ENCODE measurements around the gene AMER3. TPM values are rescaled to one million over a fixed set of nuclear protein-coding genes. Genes with fewer than 3 reads are reported as not detected.

Gene AMER3
- polyA plus RNA-seq, 1 donor from 2014 or later = 19.2 TPM

DNA sequence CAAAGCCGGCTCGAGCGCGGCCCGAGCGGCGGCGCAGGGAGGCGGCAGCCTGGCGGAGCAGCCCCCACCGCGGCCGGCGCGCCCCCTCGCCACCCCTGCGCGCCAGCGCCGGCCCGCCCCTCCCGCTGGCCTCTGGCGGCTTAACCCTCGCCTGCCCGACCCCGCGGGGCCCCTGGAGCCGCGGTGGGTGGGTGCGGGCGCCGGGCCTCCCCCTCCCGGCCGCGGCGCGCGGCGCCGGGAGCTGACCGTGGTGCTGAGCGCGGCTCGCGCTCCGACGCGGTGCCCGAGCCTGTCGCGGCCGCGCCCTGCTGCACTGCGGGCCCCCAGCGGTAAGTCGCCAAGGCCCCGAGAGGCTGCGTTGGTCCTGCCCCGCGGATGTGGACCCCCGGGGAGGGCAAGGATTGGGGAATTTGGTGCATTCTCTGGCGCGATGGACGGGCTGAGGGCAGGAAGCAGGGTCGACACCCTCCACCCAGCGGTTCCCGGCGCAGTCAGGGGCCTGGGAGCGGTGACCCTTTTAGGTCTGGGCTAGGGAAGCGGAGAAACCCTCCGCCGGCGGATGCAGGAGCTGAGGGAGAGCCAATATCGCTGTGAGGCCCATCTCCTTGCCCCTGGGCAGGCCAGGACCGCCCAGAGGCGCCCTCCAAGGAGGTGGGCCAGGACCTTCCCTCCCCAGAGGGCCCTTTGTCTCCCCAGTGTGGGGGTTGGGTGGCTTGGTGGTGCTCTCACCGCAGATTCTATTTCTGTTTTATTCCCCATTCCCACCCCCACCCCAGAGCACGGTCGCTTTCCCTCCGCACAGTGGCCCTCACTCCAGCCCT is 923 bp downstream of the AMER3 start:
- Histone ChIP-seq H3K4me2 (ENCODE audit: low read length) (peak overlapping the region; percentile 83), H3K9me2 (ENCODE audit: insufficient read depth, low read length) (no peaks in the 10 kb centered on the region), H3K4me3 (ENCODE audit: low read length) (peak overlapping the region; percentile 99), H3K36me3 (ENCODE audit: insufficient read depth, low read length) (no peaks in the 10 kb centered on the region), H3K79me2 (replicated peaks; ENCODE audit: insufficient read depth, low read length) (peaks cover 28% of the 10 kb centered on the region), H3F3A (ENCODE audit: insufficient read depth, low read length, poor library complexity, severe bottlenecking) (no peaks in the 10 kb centered on the region), H4K20me1 (ENCODE audit: insufficient read depth) (no peaks in the 10 kb centered on the region), H3K27ac (ENCODE audit: low read length) (peak overlapping the region; percentile 91), H3K9me3 (ENCODE audit: low read length) (no peaks in the 10 kb centered on the region), H2AFZ (ENCODE audit: low read depth, low read length) (peak overlapping the region; percentile 85), H3K9ac (ENCODE audit: low read length) (peak overlapping the region; percentile 99), H3K27me3 (ENCODE audit: insufficient read depth, low read depth, low read length) (peaks cover 8% of the 10 kb centered on the region)
- no peak for TF ChIP-seq RAD21 (conservative IDR thresholded peaks at IDR 0.05)
- peak; percentile 53 for TF ChIP-seq POLR2AphosphoS5 (IDR thresholded peaks at IDR 0.05)
- peak; percentile 69 for TF ChIP-seq TAF1 (IDR thresholded peaks at IDR 0.05; ENCODE audit: low read depth)
- no peak for TF ChIP-seq REST (IDR thresholded peaks at IDR 0.05; ENCODE audit: borderline replicate concordance)
- TF ChIP-seq EP300 (conservative IDR thresholded peaks at IDR 0.05; ENCODE audit: poor library complexity, severe bottlenecking) = peak; percentile 9

DNA sequence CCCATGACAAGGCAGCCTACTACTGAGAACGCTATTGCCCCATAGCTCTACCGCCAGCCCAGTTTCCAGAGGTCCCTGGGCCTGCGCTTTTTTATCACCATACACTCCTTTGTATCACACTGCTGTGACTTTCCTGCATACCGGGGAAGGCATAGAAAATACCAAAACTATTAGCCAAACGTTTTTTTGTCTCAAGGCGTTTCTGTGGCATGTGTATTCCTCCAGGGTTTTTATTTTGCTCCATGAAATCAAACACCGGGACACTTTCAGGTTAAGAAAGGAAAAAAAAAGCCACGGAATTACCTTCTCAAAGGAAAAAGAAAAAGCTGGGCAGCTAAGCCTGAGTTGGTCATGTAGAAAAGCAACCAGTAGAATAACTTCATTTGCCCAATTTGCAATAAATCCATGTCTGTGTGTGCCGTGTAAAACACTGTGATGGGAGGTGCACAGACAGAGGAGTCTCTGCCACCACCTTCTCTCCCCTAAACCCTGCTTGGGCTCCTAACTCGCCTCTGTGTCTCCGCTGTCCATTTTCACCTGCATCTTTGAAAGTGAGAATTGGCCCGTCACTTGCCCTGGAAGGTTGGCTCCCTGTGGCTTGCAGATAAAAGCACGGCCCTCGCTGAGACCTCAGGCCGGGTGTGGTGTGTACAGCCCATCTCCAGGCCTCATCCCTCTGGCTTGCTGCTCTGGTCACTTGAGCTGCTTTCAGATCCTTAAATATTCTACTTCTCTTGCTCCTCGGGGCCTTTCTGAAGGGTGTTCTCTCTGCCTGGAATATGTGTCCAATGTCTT is 1.7 kb downstream of the AMER3 start:
- H3K9me3 ChIP-seq (ENCODE audit: low read length) = no peaks in the 10 kb centered on the region
- H3K9ac ChIP-seq (ENCODE audit: low read length) = peak overlapping the region; percentile 99
- peak overlapping the region; percentile 91 for H3K27ac ChIP-seq (ENCODE audit: low read length)
- TF ChIP-seq MXI1 (conservative IDR thresholded peaks at IDR 0.05; ENCODE audit: poor library complexity, severe bottlenecking) = no peak
- no peak for TF ChIP-seq POLR2AphosphoS5 (IDR thresholded peaks at IDR 0.05)
- no peak for TF ChIP-seq REST (IDR thresholded peaks at IDR 0.05; ENCODE audit: borderline replicate concordance)
- no peak for TF ChIP-seq RAD21 (conservative IDR thresholded peaks at IDR 0.05)
- no peak for TF ChIP-seq SMC3 (conservative IDR thresholded peaks at IDR 0.05; ENCODE audit: poor library complexity)
- TF ChIP-seq EZH2 (IDR thresholded peaks at IDR 0.05; ENCODE audit: borderline replicate concordance, insufficient read depth, low read length, poor library complexity, severe bottlenecking) = no peak
- no peak for TF ChIP-seq CTCF (IDR thresholded peaks at IDR 0.05; ENCODE audit: poor library complexity, severe bottlenecking)
- TF ChIP-seq TAF1 (IDR thresholded peaks at IDR 0.05; ENCODE audit: low read depth) = no peak
- no peak for TF ChIP-seq EP300 (conservative IDR thresholded peaks at IDR 0.05; ENCODE audit: poor library complexity, severe bottlenecking)
- peaks cover 8% of the 10 kb centered on the region for H3K27me3 ChIP-seq (ENCODE audit: insufficient read depth, low read depth, low read length)
- peaks cover 28% of the 10 kb centered on the region for H3K79me2 ChIP-seq (replicated peaks; ENCODE audit: insufficient read depth, low read length)
- H3F3A ChIP-seq (ENCODE audit: insufficient read depth, low read length, poor library complexity, severe bottlenecking) = no peaks in the 10 kb centered on the region
- H3K4me3 ChIP-seq (ENCODE audit: low read length) = peak overlapping the region; percentile 99
- peak overlapping the region; percentile 83 for H3K4me2 ChIP-seq (ENCODE audit: low read length)
- no peaks in the 10 kb centered on the region for H4K20me1 ChIP-seq (ENCODE audit: insufficient read depth)
- no peaks in the 10 kb centered on the region for H3K36me3 ChIP-seq (ENCODE audit: insufficient read depth, low read length)
- H2AFZ ChIP-seq (ENCODE audit: low read depth, low read length) = peak overlapping the region; percentile 84
- no peaks in the 10 kb centered on the region for H3K9me2 ChIP-seq (ENCODE audit: insufficient read depth, low read length)

Measured in neural cell (in vitro differentiated cells).